ENCODE measurements around the gene ADH4.

Gene ADH4

GRCh38 chr4:99078931-99079624, 65.0 kb downstream of the ADH4 start:
- DNase-seq = no peak

- DNase-seq = no peak
Observed at GRCh38 chr4:99078336-99078735, 65.8 kb downstream of the ADH4 start.

GRCh38 chr4:99077177-99077576, 66.9 kb downstream of the ADH4 start:
- no peak for DNase-seq

- no peak for DNase-seq
Observed at GRCh38 chr4:99076292-99076976, 67.7 kb downstream of the ADH4 start.

GRCh38 chr4:99074816-99075215, 69.3 kb downstream of the ADH4 start:
- DNase-seq = no peak

Data from NCI-H1930 (cell line).